AG04449 (cell line): ENCODE results near the gene CSGALNACT2.

Experiments
- CTCF ChIA-PET: fragments of 350-600 bp; formaldehyde crosslinking; extraction: SDS; loops from one replicate; lab custom pipeline; 2021; ENCODE audit warnings: antibody characterized with exemption; lab: Yijun Ruan, JAX
- POLR2A ChIA-PET: fragments of 400-600, 350-600 bp; formaldehyde crosslinking; extraction: SDS; loops from one replicate; lab custom pipeline; 2020; ENCODE audit warnings: antibody characterized with exemption, inconsistent platforms; lab: Yijun Ruan, JAX
- DNase-seq: peaks from one replicate; pipeline ENCODE4 v3.0.0-alpha.2; 2010; ENCODE audit warnings: low read depth, low spot score
- H3K4me3 ChIP-seq: 2 replicates; pipeline ENCODE4 v1.5.1; 2011; ENCODE audit warnings: low read depth, mild to moderate bottlenecking, control low read depth, low read length
- CTCF ChIP-seq: IDR thresholded peaks from one replicate; pipeline ENCODE4 v1.5.1; 2011; ENCODE audit warnings: mild to moderate bottlenecking, moderate library complexity, low read length, control low read depth, inconsistent platforms; ENCODE audit not compliant: insufficient read depth; ENCODE audit errors: missing control alignments

The CSGALNACT2 gene

GRCh38 chr10:43204943-43205671, 66.9 kb downstream of the CSGALNACT2 start:
- DNase-seq: no peak
- no peak overlapping the region for H3K4me3 ChIP-seq
- TF ChIP-seq CTCF: peak; percentile 86
- ChIA-PET POLR2A (no interaction called here), CTCF (interaction anchor here (0.9 to 7.3 kb wide), 10 partner anchors 10 to 254 kb away, joined by 3 to 83 read pairs (median 4); no protein-coding TSS in a partner anchor)

GRCh38 chr10:43205681-43206390, 67.6 kb downstream of the CSGALNACT2 start:
- TF ChIP-seq CTCF: no peak
- DNase-seq: no peak
- POLR2A ChIA-PET: no interaction called here
- H3K4me3 ChIP-seq: no peak overlapping the region
- CTCF ChIA-PET: interaction anchor here (0.9 to 7.3 kb wide), 6 partner anchors 9 to 256 kb away, joined by 3 to 83 read pairs (median 10); no protein-coding TSS in a partner anchor

- TF ChIP-seq CTCF: no peak
- H3K4me3 ChIP-seq: no peak overlapping the region
- ChIA-PET CTCF (interaction anchor here (0.7 to 7.3 kb wide), 5 partner anchors 8 to 255 kb away, joined by 3 to 83 read pairs (median 12); no protein-coding TSS in a partner anchor), POLR2A (no interaction called here)
- DNase-seq: no peak
Measured at GRCh38 chr10:43206391-43207235, 68.4 kb downstream of the CSGALNACT2 start.

- ChIA-PET POLR2A (no interaction called here), CTCF (no interaction called here)
- no peak for TF ChIP-seq CTCF
- DNase-seq: no peak
- no peak overlapping the region for H3K4me3 ChIP-seq
Measured at GRCh38 chr10:43208147-43209073, 70.2 kb downstream of the CSGALNACT2 start.

GRCh38 chr10:43209074-43209455, 70.8 kb downstream of the CSGALNACT2 start:
- no peak for TF ChIP-seq CTCF
- DNase-seq: no peak
- no peak overlapping the region for H3K4me3 ChIP-seq
- POLR2A ChIA-PET: no interaction called here
- CTCF ChIA-PET: no interaction called here
